Liver (tissue), 9 donors: ENCODE data around the gene ENHO. TPM values are rescaled to one million over a fixed set of nuclear protein-coding genes. Genes with fewer than 3 reads are reported as not detected.

ENCODE experiments used
- DNase-seq: peaks from one replicate; pipeline ENCODE4 v3.0.0-alpha.2; 2017; ENCODE audit warnings: low spot score
- H3K27ac ChIP-seq, 2 donors: one replicate each; pipeline ENCODE4 v1.7.0; 2013; ENCODE audit warnings: inconsistent platforms in 2 of 2, low read length in 2 of 2, control low read depth in 1 of 2, low read depth in 1 of 2, mild to moderate bottlenecking in 1 of 2
- H3K27me3 ChIP-seq, 4 donors: one replicate each; pipeline versions ENCODE4 v1.6.1 to v1.7.0; 2013; ENCODE audit warnings: low read length in 3 of 4, inconsistent platforms in 1 of 4, mild to moderate bottlenecking in 1 of 4, moderate library complexity in 1 of 4; ENCODE audit not compliant: control insufficient read depth in 4 of 4, insufficient read depth in 4 of 4
- H3K36me3 ChIP-seq, 4 donors: one replicate each; pipeline versions ENCODE4 v1.6.1 to v1.7.0; 2013; ENCODE audit warnings: low read length in 3 of 4, mild to moderate bottlenecking in 3 of 4, low read depth in 1 of 4, moderate library complexity in 1 of 4; ENCODE audit not compliant: control insufficient read depth in 4 of 4, insufficient read depth in 3 of 4
- H3K4me1 ChIP-seq, 4 donors: one replicate each; pipeline versions ENCODE4 v1.6.1 to v1.7.0; 2013; ENCODE audit warnings: low read length in 3 of 4, mild to moderate bottlenecking in 3 of 4, moderate library complexity in 1 of 4; ENCODE audit not compliant: control insufficient read depth in 4 of 4, insufficient read depth in 4 of 4
- H3K4me3 ChIP-seq, 3 donors: one replicate each; pipeline versions ENCODE4 v1.6.1 to v1.7.0; 2013; ENCODE audit warnings: low read length in 3 of 3, control low read depth in 1 of 3, low read depth in 1 of 3, mild to moderate bottlenecking in 1 of 3
- H3K9ac ChIP-seq, 2 donors: one replicate each; pipeline ENCODE4 v1.7.0; 2013; ENCODE audit warnings: low read length in 2 of 2, mild to moderate bottlenecking in 2 of 2, moderate library complexity in 2 of 2, control low read depth in 1 of 2, low read depth in 1 of 2
- H3K9me3 ChIP-seq, 4 donors: one replicate each; pipeline versions ENCODE4 v1.6.1 to v1.7.0; 2013; ENCODE audit warnings: low read length in 3 of 4; ENCODE audit not compliant: control insufficient read depth in 4 of 4
- EGR1 ChIP-seq, 2 donors: IDR thresholded peaks; 2 replicates each; pipeline ENCODE4 v1.6.1; 2016 to 2018; ENCODE audit warnings: antibody characterized with exemption in 2 of 2, low read depth in 2 of 2
- FOXA1 ChIP-seq: IDR thresholded peaks from 2 replicates; pipeline ENCODE4 v1.6.1; 2016; ENCODE audit warnings: antibody characterized with exemption
- FOXA2 ChIP-seq: IDR thresholded peaks from 2 replicates; pipeline ENCODE4 v1.6.1; 2016; ENCODE audit warnings: antibody characterized with exemption
- GABPA ChIP-seq, 2 donors: IDR thresholded peaks in 1 of 2; conservative IDR thresholded peaks in 1 of 2; 2 replicates each; pipeline ENCODE4 v1.6.1; 2016; ENCODE audit warnings: antibody characterized with exemption in 2 of 2, mild to moderate bottlenecking in 1 of 2, moderate library complexity in 1 of 2
- HNF4A ChIP-seq, 2 donors: conservative IDR thresholded peaks; 2 replicates each; pipeline ENCODE4 v1.6.1; 2016; ENCODE audit warnings: antibody characterized with exemption in 2 of 2, mild to moderate bottlenecking in 2 of 2
- HNF4G ChIP-seq: IDR thresholded peaks from 2 replicates; pipeline ENCODE4 v1.6.1; 2016; ENCODE audit warnings: antibody characterized with exemption
- JUND ChIP-seq, 2 donors: IDR thresholded peaks; 2 replicates each; pipeline ENCODE4 v1.6.1; 2016; ENCODE audit warnings: antibody characterized with exemption in 2 of 2
- MAX ChIP-seq: IDR thresholded peaks from 2 replicates; pipeline ENCODE4 v1.6.1; 2016; ENCODE audit warnings: antibody characterized with exemption
- NR2F2 ChIP-seq: IDR thresholded peaks from 2 replicates; pipeline ENCODE4 v1.6.1; 2016; ENCODE audit warnings: antibody characterized with exemption
- RAD21 ChIP-seq, 2 donors: IDR thresholded peaks; 2 replicates each; pipeline ENCODE4 v1.6.1; 2016; ENCODE audit warnings: antibody characterized with exemption in 2 of 2, mild to moderate bottlenecking in 2 of 2
- RXRA ChIP-seq, 2 donors: IDR thresholded peaks; 2 replicates each; pipeline ENCODE4 v1.6.1; 2017 to 2018; ENCODE audit warnings: antibody characterized with exemption in 2 of 2, mild to moderate bottlenecking in 1 of 2
- SP1 ChIP-seq: IDR thresholded peaks from 2 replicates; pipeline ENCODE4 v1.6.1; 2018; ENCODE audit warnings: antibody characterized with exemption, mild to moderate bottlenecking
- TAF1 ChIP-seq: conservative IDR thresholded peaks from 2 replicates; pipeline ENCODE4 v1.6.1; 2016; ENCODE audit warnings: antibody characterized with exemption, mild to moderate bottlenecking
- YY1 ChIP-seq: IDR thresholded peaks from 2 replicates; pipeline ENCODE4 v1.6.1; 2016; ENCODE audit warnings: antibody characterized with exemption, mild to moderate bottlenecking
- ZBTB33 ChIP-seq: IDR thresholded peaks from 2 replicates; pipeline ENCODE4 v1.6.1; 2016; ENCODE audit warnings: antibody characterized with exemption
- WGBS: extraction: QIAGEN DNeasy Blood & Tissue Kit; methylation state at CpG from one replicate; pipeline ENCODE4 v1.1.7; 2013; 5-methylcytosine and 5-hydroxymethylcytosine counted together
- polyA plus RNA-seq, 2 donors: library from polyadenylated mRNA; stranded (reverse) in 1 of 2; unstranded in 1 of 2; fragments of 200-250 nt in 1 of 2; fragments of >200 nt in 1 of 2; fragmentation: Nextera tagmentation in 1 of 2; extraction: Ambion mirVana in 1 of 2; gene quantifications; one replicate each; pipeline versions ENCODE4 v1.2.1 to v1.2.3, GENCODE V29; 2013 to 2015
- total RNA-seq, 2 donors: library from RNA; depleted of rRNA; stranded (reverse); fragments of >200 nt; gene quantifications; one replicate each; pipeline ENCODE4 v1.2.3, GENCODE V29; 2014
- TF ChIP-seq, protein P1 (sequence below): IDR thresholded peaks from 2 replicates; pipeline ENCODE4 v1.6.1; 2016; ENCODE audit warnings: antibody characterized with exemption
- TF ChIP-seq, protein P2 (sequence below): fragments of 150-350 bp; IDR thresholded peaks from 2 replicates; pipeline ENCODE4 v1.5.1; 2017; ENCODE audit warnings: improper control_type of control experiment, low read depth, low read length; ENCODE audit not compliant: missing input control
- TF ChIP-seq, protein P3 (sequence below): IDR thresholded peaks from 2 replicates; pipeline ENCODE4 v1.6.1; 2016; ENCODE audit warnings: antibody characterized with exemption, mild to moderate bottlenecking
- donor health status: healthy.
- donor health status: healthy.
- donor health status: healthy.
- donor health status: healthy.
- donor health status: healthy.

The ENHO gene
- total and polyA plus RNA-seq, 4 donors, result 0.67 to 9.6 (median 1.9) TPM

DNA sequence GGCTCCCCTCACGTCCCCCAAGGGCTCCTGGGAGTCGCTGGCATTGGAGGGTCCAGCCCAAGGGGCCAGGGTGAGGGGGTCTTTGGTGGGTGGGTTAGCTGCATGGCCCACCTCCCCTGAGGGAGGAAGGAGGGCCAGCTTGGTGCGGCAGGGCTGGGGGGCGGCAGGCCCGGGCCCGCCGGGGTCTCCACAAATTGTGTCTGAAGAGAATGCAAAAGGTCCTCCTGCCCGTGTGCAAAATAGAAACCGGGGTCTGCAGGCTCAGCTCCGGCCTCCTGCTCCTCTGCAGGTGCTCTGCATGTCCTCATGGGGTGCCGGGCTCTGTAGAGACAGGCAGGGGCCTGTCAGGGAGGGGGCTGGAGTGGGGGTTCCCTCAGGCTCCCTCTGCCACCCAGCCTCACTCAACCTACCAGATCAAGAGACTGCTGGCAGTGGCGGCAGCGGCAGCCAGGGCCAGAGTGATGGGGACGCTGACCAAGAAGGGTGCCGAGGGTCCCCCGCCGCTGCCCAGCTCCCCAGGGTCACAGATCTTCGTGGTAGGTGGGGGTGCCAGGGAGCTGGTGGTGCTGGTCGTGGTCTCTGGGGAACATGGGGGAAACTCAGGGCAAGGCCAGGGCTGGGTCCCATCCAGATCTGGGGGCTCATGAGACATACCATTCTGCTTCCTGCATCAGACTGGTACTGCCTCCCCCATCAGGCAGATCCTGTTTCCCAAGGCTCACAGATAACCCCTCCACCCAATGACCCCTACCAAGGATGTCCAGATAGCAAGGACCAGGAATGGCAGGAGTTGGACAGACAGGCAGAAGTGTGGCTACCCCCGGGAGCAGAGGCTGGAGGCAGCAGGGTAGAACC, 29.2 kb upstream of the ENHO start:
- WGBS, result 90% methylated on average over 20 of the region's 20 CpGs
- TF ChIP-seq, protein P1, sequence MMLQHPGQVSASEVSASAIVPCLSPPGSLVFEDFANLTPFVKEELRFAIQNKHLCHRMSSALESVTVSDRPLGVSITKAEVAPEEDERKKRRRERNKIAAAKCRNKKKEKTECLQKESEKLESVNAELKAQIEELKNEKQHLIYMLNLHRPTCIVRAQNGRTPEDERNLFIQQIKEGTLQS, result no peak
- TF ChIP-seq FOXA2 (no peak), RAD21 (IDR thresholded peaks at IDR 0.05) (no peak), TAF1 (no peak), GABPA (IDR thresholded peaks at IDR 0.05 in 1 of 2, conservative IDR thresholded peaks at IDR 0.05 in 1 of 2) (no peak), EGR1 (IDR thresholded peaks at IDR 0.05; ENCODE audit: low read depth in 2 of 2) (no peak), SP1 (no peak), YY1 (no peak), JUND (IDR thresholded peaks at IDR 0.05) (no peak), FOXA1 (no peak), MAX (no peak), RXRA (IDR thresholded peaks at IDR 0.05) (no peak), ZBTB33 (no peak), NR2F2 (no peak), HNF4G (no peak), HNF4A (conservative IDR thresholded peaks at IDR 0.05) (no peak)
- TF ChIP-seq, protein P2, sequence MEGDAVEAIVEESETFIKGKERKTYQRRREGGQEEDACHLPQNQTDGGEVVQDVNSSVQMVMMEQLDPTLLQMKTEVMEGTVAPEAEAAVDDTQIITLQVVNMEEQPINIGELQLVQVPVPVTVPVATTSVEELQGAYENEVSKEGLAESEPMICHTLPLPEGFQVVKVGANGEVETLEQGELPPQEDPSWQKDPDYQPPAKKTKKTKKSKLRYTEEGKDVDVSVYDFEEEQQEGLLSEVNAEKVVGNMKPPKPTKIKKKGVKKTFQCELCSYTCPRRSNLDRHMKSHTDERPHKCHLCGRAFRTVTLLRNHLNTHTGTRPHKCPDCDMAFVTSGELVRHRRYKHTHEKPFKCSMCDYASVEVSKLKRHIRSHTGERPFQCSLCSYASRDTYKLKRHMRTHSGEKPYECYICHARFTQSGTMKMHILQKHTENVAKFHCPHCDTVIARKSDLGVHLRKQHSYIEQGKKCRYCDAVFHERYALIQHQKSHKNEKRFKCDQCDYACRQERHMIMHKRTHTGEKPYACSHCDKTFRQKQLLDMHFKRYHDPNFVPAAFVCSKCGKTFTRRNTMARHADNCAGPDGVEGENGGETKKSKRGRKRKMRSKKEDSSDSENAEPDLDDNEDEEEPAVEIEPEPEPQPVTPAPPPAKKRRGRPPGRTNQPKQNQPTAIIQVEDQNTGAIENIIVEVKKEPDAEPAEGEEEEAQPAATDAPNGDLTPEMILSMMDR, result no peak
- TF ChIP-seq, protein P3, sequence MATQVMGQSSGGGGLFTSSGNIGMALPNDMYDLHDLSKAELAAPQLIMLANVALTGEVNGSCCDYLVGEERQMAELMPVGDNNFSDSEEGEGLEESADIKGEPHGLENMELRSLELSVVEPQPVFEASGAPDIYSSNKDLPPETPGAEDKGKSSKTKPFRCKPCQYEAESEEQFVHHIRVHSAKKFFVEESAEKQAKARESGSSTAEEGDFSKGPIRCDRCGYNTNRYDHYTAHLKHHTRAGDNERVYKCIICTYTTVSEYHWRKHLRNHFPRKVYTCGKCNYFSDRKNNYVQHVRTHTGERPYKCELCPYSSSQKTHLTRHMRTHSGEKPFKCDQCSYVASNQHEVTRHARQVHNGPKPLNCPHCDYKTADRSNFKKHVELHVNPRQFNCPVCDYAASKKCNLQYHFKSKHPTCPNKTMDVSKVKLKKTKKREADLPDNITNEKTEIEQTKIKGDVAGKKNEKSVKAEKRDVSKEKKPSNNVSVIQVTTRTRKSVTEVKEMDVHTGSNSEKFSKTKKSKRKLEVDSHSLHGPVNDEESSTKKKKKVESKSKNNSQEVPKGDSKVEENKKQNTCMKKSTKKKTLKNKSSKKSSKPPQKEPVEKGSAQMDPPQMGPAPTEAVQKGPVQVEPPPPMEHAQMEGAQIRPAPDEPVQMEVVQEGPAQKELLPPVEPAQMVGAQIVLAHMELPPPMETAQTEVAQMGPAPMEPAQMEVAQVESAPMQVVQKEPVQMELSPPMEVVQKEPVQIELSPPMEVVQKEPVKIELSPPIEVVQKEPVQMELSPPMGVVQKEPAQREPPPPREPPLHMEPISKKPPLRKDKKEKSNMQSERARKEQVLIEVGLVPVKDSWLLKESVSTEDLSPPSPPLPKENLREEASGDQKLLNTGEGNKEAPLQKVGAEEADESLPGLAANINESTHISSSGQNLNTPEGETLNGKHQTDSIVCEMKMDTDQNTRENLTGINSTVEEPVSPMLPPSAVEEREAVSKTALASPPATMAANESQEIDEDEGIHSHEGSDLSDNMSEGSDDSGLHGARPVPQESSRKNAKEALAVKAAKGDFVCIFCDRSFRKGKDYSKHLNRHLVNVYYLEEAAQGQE, result no peak
- no peaks in the 10 kb centered on the region for H3K36me3 ChIP-seq
- H3K4me1 ChIP-seq, result peaks cover 7 to 18% (median 13%) of the 10 kb centered on the region in 4 donors
- H3K9ac ChIP-seq, result no peak overlapping the region
- H3K27ac ChIP-seq, result no peak overlapping the region
- no peaks in the 10 kb centered on the region for H3K27me3 ChIP-seq
- H3K9me3 ChIP-seq, result no peaks in the 10 kb centered on the region
- no peak overlapping the region for H3K4me3 ChIP-seq
- DNase-seq, result no peak
